Activated naive CD8-positive, alpha-beta T cell treated with anti-CD3 and anti-CD28 coated beads, Interleukin-2, amount 10 ng/mL, durations not matched to agents 7 days and 5 days (primary cell): ENCODE data around the gene MUSK. TPM values are rescaled to one million over a fixed set of nuclear protein-coding genes. Genes with fewer than 3 reads are reported as not detected.

Experiments
- ATAC-seq: fragments of 150-1000 bp; cut with Tn5 transposase; one replicate; pipeline ENCODE4 v1.10.0; 2021; ENCODE audit warnings: low read depth, moderate library complexity
- POLR2A ChIA-PET: fragments of 350-600 bp; sonication (Branson Sonifier 250); formaldehyde crosslinking; loops from one replicate; lab custom pipeline; 2021; ENCODE audit warnings: antibody characterized with exemption; lab: Charles Lee
- DNase-seq: peaks from one replicate; pipeline ENCODE4 v3.0.0; 2021
- H3K27ac Mint-ChIP-seq: one replicate; pipeline ENCODE4 v1.8.0; 2022; ENCODE audit warnings: mild to moderate bottlenecking, mixed read lengths
- H3K27me3 Mint-ChIP-seq: one replicate; pipeline ENCODE4 v1.8.0; 2022; ENCODE audit warnings: mild to moderate bottlenecking, moderate library complexity, mixed read lengths
- H3K36me3 Mint-ChIP-seq: one replicate; pipeline ENCODE4 v1.8.0; 2021; ENCODE audit warnings: mild to moderate bottlenecking, mixed read lengths
- H3K4me1 Mint-ChIP-seq: one replicate; pipeline ENCODE4 v1.8.0; 2021; ENCODE audit warnings: mixed read lengths
- H3K4me3 Mint-ChIP-seq: one replicate; pipeline ENCODE4 v1.8.0; 2022; ENCODE audit warnings: mild to moderate bottlenecking, moderate library complexity, mixed read lengths
- H3K9me3 Mint-ChIP-seq: one replicate; pipeline ENCODE4 v1.8.0; 2021; ENCODE audit warnings: mixed read lengths
- total RNA-seq, 2 experiments: library from RNA; stranded (reverse); gene quantifications; one replicate each; pipeline ENCODE4 v1.2.3, GENCODE V29; 2021

MUSK gene
- total RNA-seq, 2 experiments from 2014 or later, result not detected

DNA sequence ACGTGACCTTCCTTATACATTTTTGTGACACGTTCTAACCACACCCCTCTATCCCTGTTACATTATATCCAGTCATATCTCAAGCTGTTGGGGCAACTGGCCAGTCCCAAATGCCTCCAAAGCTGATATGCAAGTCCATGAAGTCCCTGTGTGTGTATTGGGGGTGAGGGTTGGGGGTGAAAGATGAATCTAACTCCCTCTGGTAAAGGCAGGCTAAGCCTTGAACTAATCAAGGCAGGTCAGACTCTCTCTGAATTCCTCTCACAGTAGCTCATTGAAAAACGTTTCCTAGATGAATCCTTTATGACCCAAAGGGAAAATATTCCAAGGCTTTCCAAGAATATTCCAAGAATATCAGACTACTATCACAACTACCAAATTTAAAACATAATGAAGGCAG, 174.4 kb downstream of the MUSK start:
- DNase-seq (no peak), ATAC-seq (no peak)
- H3K36me3 Mint-ChIP-seq, result no peaks in the 10 kb centered on the region
- peaks cover 2% of the 10 kb centered on the region for H3K9me3 Mint-ChIP-seq
- no peak overlapping the region for H3K27ac Mint-ChIP-seq
- H3K27me3 Mint-ChIP-seq, result peaks cover 3% of the 10 kb centered on the region
- POLR2A ChIA-PET, result no interaction called here
- H3K4me3 Mint-ChIP-seq, result no peak overlapping the region
- H3K4me1 Mint-ChIP-seq, result no peaks in the 10 kb centered on the region

DNA sequence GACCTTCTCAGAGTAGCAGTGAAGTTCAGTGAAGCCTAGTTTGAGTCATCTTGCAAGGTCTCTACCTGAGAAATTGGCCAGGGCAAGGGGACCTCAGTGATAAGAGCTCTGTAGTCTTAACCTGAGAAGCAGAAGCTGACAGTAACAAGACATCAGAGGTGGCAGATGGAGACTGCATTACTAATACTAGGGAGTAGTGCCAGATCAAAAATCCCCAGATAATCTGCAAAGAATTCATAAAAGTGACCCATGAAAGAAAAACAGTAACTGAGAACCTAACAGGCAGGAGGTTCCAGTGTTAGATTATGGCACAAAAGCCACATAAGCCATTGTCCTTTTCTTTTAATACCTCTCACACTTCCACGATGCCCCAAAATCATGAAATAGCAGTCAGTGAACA, 175.5 kb downstream of the MUSK start:
- no peak for ATAC-seq
- no peak overlapping the region for H3K27ac Mint-ChIP-seq
- no peaks in the 10 kb centered on the region for H3K36me3 Mint-ChIP-seq
- no peaks in the 10 kb centered on the region for H3K4me1 Mint-ChIP-seq
- no peak overlapping the region for H3K4me3 Mint-ChIP-seq
- DNase-seq, result no peak
- H3K9me3 Mint-ChIP-seq, result peaks cover 2% of the 10 kb centered on the region
- H3K27me3 Mint-ChIP-seq, result peaks cover 3% of the 10 kb centered on the region
- POLR2A ChIA-PET, result no interaction called here

DNA sequence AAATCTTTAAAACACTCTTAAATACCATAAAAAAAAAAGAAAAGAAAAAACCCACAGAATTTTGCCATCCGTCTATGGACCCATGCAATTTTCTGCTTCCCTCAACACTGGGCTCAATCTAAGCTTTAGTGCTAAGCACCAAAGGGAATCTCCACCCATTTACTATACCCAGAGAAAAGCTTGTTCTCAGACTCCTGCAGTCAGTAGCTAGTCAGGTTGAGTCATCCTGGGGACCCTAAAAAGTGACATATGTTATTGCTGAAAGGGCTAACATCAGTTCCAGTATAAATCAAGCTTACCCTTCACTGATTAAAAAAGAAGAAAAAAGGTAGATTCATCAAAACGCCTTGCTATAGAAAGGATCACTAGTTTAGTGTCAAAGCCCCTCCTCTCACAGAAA, 177.6 kb downstream of the MUSK start:
- no peaks in the 10 kb centered on the region for H3K4me1 Mint-ChIP-seq
- no peak overlapping the region for H3K4me3 Mint-ChIP-seq
- H3K9me3 Mint-ChIP-seq, result peaks cover 2% of the 10 kb centered on the region
- peaks cover 3% of the 10 kb centered on the region for H3K27me3 Mint-ChIP-seq
- POLR2A ChIA-PET, result no interaction called here
- no peak for DNase-seq
- no peak overlapping the region for H3K27ac Mint-ChIP-seq
- no peaks in the 10 kb centered on the region for H3K36me3 Mint-ChIP-seq
- no peak for ATAC-seq

DNA sequence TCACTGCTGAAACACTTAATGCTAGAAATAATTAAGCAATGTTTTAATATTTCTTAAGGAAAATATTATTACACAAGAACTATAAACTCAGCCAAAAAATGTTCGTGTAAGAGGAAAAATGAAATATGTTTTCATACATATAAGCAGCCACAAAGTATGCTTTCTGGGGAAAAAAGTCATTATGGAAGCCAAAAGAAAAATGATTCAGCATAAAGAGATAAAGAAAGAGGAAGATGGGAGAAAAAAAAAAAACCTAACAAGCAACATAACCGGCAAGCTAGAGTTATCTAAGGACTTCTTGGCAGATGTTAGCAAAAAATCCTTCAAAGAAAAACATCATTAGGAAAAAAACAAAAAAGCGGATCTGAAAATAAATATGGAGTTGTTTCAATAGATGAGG, 179.1 kb downstream of the MUSK start:
- no peaks in the 10 kb centered on the region for H3K36me3 Mint-ChIP-seq
- ATAC-seq (no peak), DNase-seq (no peak)
- H3K9me3 Mint-ChIP-seq, result peaks cover 2% of the 10 kb centered on the region
- no peak overlapping the region for H3K27ac Mint-ChIP-seq
- H3K4me1 Mint-ChIP-seq, result no peaks in the 10 kb centered on the region
- POLR2A ChIA-PET, result no interaction called here
- peaks cover 3% of the 10 kb centered on the region for H3K27me3 Mint-ChIP-seq
- H3K4me3 Mint-ChIP-seq, result no peak overlapping the region

DNA sequence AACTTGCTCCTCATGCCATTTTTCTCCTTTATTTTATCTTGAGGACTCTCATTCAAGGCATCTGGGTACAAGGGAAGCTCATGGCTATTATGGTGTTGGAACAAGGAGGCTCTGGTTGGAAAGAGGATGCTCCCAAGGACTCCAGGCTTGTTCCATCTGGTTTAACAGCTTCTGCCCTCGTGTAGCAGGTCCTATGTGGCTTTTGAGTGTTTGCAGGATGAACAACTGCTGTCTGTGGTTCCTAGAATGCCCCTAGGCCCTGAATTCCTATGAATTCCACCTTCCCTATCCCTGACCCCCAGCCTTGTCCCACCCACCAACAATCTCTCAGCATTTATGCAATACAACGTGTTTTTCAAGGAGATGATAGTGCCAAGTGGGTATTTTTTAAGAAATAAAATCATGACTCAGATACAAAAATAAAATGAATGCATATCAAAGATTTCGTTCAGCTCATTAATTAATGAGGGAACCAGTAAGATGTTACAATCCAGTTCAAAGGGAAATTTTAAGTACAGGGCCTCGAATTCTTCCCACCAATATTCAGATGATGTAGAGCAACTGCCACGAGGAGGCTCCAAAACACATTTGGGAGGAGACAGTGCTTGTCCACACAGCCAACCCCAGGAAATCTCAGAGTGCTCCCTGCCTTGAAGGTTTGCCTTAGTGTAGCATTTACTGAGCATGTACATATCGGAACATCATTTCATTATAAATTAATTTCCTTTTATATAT, 182.0 kb downstream of the MUSK start:
- ATAC-seq (no peak), DNase-seq (no peak)
- POLR2A ChIA-PET, result no interaction called here
- peaks cover 3% of the 10 kb centered on the region for H3K27me3 Mint-ChIP-seq
- peaks cover 5% of the 10 kb centered on the region for H3K9me3 Mint-ChIP-seq
- H3K27ac Mint-ChIP-seq, result no peak overlapping the region
- no peaks in the 10 kb centered on the region for H3K36me3 Mint-ChIP-seq
- no peaks in the 10 kb centered on the region for H3K4me1 Mint-ChIP-seq
- no peak overlapping the region for H3K4me3 Mint-ChIP-seq

Other genes starting within 250 kb of the MUSK start
- gene SVEP1, start 89.0 kb upstream of the MUSK start, total RNA-seq, result not detected